Liver (tissue), 3 donors: ENCODE measurements around the gene CCDC40.

ENCODE experiments used
- ATF3 ChIP-seq: IDR thresholded peaks from 2 replicates; pipeline ENCODE4 v1.6.1; 2016; ENCODE audit warnings: antibody characterized with exemption
- CTCF ChIP-seq: fragments of 150-350 bp; IDR thresholded peaks from 2 replicates; pipeline ENCODE4 v1.5.1; 2017; ENCODE audit warnings: improper control_type of control experiment, low read depth, low read length; ENCODE audit not compliant: missing input control
- FOXA1 ChIP-seq: IDR thresholded peaks from 2 replicates; pipeline ENCODE4 v1.6.1; 2016; ENCODE audit warnings: antibody characterized with exemption
- FOXA2 ChIP-seq: IDR thresholded peaks from 2 replicates; pipeline ENCODE4 v1.6.1; 2016; ENCODE audit warnings: antibody characterized with exemption
- GABPA ChIP-seq, 2 donors: IDR thresholded peaks in 1 of 2; conservative IDR thresholded peaks in 1 of 2; 2 replicates each; pipeline ENCODE4 v1.6.1; 2016; ENCODE audit warnings: antibody characterized with exemption in 2 of 2, mild to moderate bottlenecking in 1 of 2, moderate library complexity in 1 of 2
- JUND ChIP-seq, 2 donors: IDR thresholded peaks; 2 replicates each; pipeline ENCODE4 v1.6.1; 2016; ENCODE audit warnings: antibody characterized with exemption in 2 of 2
- MAX ChIP-seq: IDR thresholded peaks from 2 replicates; pipeline ENCODE4 v1.6.1; 2016; ENCODE audit warnings: antibody characterized with exemption
- REST ChIP-seq: IDR thresholded peaks from 2 replicates; pipeline ENCODE4 v1.6.1; 2016; ENCODE audit warnings: antibody characterized with exemption, mild to moderate bottlenecking
- RXRA ChIP-seq, 2 donors: IDR thresholded peaks; 2 replicates each; pipeline ENCODE4 v1.6.1; 2017 to 2018; ENCODE audit warnings: antibody characterized with exemption in 2 of 2, mild to moderate bottlenecking in 1 of 2
- SP1 ChIP-seq: IDR thresholded peaks from 2 replicates; pipeline ENCODE4 v1.6.1; 2018; ENCODE audit warnings: antibody characterized with exemption, mild to moderate bottlenecking
- TAF1 ChIP-seq: conservative IDR thresholded peaks from 2 replicates; pipeline ENCODE4 v1.6.1; 2016; ENCODE audit warnings: antibody characterized with exemption, mild to moderate bottlenecking
- YY1 ChIP-seq: IDR thresholded peaks from 2 replicates; pipeline ENCODE4 v1.6.1; 2016; ENCODE audit warnings: antibody characterized with exemption, mild to moderate bottlenecking
- donor health status: healthy.
- donor health status: healthy.

- TF ChIP-seq CTCF (no peak), FOXA2 (no peak), RXRA (IDR thresholded peaks at IDR 0.05) (peak; percentile 38 to 50), MAX (peak; percentile 71), ATF3 (no peak), REST (no peak), FOXA1 (no peak), TAF1 (peak; percentile 84), SP1 (peak; percentile 75), YY1 (peak; percentile 87), JUND (IDR thresholded peaks at IDR 0.05) (no peak), GABPA (IDR thresholded peaks at IDR 0.05 in 1 of 2, conservative IDR thresholded peaks at IDR 0.05 in 1 of 2) (no peak)
Measured at GRCh38 chr17:80147035-80147822, 110.8 kb downstream of the CCDC40 start, which contains the start of gene EIF4A3.
